Measurements from ENCODE around the gene KREMEN2. TPM values are rescaled to one million over a fixed set of nuclear protein-coding genes. Genes with fewer than 3 reads are reported as not detected.

Gene KREMEN2
- total and polyA plus RNA-seq, 9 of the 15 experiments (the other 6 are each of a cell fraction or from before 2014, with no cell fraction given): 0.04 to 7.7 (median 1.5) TPM; not detected in 1

DNA sequence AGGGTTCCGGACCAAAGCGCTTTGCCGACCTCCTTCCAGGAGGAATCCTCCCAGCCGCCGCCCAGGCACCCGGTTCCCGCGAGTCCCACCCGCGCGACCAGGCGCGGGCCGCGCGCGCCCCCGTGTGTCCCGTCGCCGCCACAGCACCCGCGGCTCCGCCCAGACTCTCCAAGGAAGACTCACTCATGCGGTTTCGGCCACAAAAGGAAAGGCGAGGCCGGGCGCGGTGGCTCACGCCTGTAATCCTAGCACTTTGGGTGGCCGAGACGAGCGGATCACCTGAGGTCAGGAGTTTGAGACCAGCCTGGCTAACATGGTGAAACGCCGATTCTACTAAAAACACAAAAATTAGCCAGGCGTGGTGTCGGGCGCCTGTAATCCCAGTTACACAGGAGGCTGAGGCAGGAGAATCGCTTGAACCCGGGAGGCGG lies 19.6 kb downstream of the KREMEN2 start (continued):
- 0 out of 2 replicates have a peak, but pooled peaks have one; percentile 38 for TF ChIP-seq ZFX (CRISPR knock-in tag; IDR thresholded peaks at IDR 0.05)
- no peak for TF ChIP-seq FOXA3 (CRISPR knock-in tag; conservative IDR thresholded peaks at IDR 0.05 in 1 of 2, IDR thresholded peaks at IDR 0.05 in 1 of 2)
- TF ChIP-seq FOXK1 (CRISPR knock-in tag; IDR thresholded peaks at IDR 0.05; ENCODE audit: borderline replicate concordance): no peak
- peak in 1 of 2 experiments; percentile 47; a peak in 2 of 4 replicates for TF ChIP-seq MAZ (CRISPR knock-in tag; conservative IDR thresholded peaks at IDR 0.05 in 1 of 2, IDR thresholded peaks at IDR 0.05 in 1 of 2)
- no peak for TF ChIP-seq ZNF644 (tag; IDR thresholded peaks at IDR 0.05; ENCODE audit: low read depth)
- no peak for TF ChIP-seq CEBPB (tag; IDR thresholded peaks at IDR 0.05)
- no peak for TF ChIP-seq ZZZ3 (IDR thresholded peaks at IDR 0.05)
- TF ChIP-seq ZBTB17 (CRISPR knock-in tag; IDR thresholded peaks at IDR 0.05): no peak
- TF ChIP-seq RFX5 (IDR thresholded peaks at IDR 0.05; ENCODE audit: low read depth, low read length): no peak
- TF ChIP-seq CAMTA2 (CRISPR knock-in tag; conservative IDR thresholded peaks at IDR 0.05): no peak
- no peak for TF ChIP-seq ZNF707 (CRISPR knock-in tag; conservative IDR thresholded peaks at IDR 0.05)
- TF ChIP-seq IRF9 (tag; IDR thresholded peaks at IDR 0.05): no peak
- TF ChIP-seq LARP7 (IDR thresholded peaks at IDR 0.05): peak; percentile 18; the same call in 1 of the 2 replicates
- TF ChIP-seq ZFP30 (CRISPR knock-in tag; IDR thresholded peaks at IDR 0.05; ENCODE audit: borderline replicate concordance): no peak
- no peak for TF ChIP-seq ZNF253 (CRISPR knock-in tag; conservative IDR thresholded peaks at IDR 0.05)
- TF ChIP-seq, protein P1, sequence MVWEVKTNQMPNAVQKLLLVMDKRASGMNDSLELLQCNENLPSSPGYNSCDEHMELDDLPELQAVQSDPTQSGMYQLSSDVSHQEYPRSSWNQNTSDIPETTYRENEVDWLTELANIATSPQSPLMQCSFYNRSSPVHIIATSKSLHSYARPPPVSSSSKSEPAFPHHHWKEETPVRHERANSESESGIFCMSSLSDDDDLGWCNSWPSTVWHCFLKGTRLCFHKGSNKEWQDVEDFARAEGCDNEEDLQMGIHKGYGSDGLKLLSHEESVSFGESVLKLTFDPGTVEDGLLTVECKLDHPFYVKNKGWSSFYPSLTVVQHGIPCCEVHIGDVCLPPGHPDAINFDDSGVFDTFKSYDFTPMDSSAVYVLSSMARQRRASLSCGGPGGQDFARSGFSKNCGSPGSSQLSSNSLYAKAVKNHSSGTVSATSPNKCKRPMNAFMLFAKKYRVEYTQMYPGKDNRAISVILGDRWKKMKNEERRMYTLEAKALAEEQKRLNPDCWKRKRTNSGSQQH (CRISPR knock-in tag; IDR thresholded peaks at IDR 0.05): no peak
- TF ChIP-seq STAG1 (CRISPR knock-in tag; IDR thresholded peaks at IDR 0.05; ENCODE audit: borderline replicate concordance): no peak; the same call in 1 of the 2 replicates
- no peak for TF ChIP-seq CREB3L1 (IDR thresholded peaks at IDR 0.05; ENCODE audit: borderline replicate concordance, low read depth)
- TF ChIP-seq RFX1 (IDR thresholded peaks at IDR 0.05): no peak
- TF ChIP-seq KLF13 (tag; IDR thresholded peaks at IDR 0.05; ENCODE audit: borderline replicate concordance, low read depth): no peak
- peak; percentile 60 for TF ChIP-seq MAX (CRISPR knock-in tag; IDR thresholded peaks at IDR 0.05)
- TF ChIP-seq, protein P2, sequence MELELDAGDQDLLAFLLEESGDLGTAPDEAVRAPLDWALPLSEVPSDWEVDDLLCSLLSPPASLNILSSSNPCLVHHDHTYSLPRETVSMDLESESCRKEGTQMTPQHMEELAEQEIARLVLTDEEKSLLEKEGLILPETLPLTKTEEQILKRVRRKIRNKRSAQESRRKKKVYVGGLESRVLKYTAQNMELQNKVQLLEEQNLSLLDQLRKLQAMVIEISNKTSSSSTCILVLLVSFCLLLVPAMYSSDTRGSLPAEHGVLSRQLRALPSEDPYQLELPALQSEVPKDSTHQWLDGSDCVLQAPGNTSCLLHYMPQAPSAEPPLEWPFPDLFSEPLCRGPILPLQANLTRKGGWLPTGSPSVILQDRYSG (tag; conservative IDR thresholded peaks at IDR 0.05; ENCODE audit: low read depth): no peak
- no peak for TF ChIP-seq ZFP1 (CRISPR knock-in tag; IDR thresholded peaks at IDR 0.05)
- no peak for TF ChIP-seq HNRNPLL (IDR thresholded peaks at IDR 0.05; ENCODE audit: low read depth, low read length, poor library complexity, severe bottlenecking)
- TF ChIP-seq GABPA (tag; conservative IDR thresholded peaks at IDR 0.05; ENCODE audit: low read depth): no peak

All from K562 (cell line).